ENCODE data around the gene C5orf46.

DNA sequence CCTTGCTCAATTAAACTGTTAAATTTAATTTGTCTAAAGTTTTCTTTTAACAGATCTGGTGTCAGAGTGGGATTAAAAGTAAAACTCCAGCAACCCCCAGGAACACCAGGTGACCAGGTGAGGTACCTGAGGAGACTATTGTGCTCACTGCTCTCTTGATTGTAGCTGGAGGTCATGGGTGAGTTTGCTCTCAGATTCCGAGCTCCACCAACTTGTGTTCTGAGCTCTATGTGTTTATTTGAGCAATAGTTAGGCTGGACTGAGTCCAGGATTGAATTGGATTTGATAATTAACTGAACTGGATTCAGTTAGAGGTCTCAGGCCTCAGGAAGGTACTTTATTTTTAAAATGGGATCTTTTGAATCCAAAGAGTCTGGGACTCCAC is 45.7 kb downstream of the C5orf46 start:
- no peak for TF ChIP-seq POLR2A (IDR thresholded peaks at IDR 0.05)
- TF ChIP-seq, protein P1, sequence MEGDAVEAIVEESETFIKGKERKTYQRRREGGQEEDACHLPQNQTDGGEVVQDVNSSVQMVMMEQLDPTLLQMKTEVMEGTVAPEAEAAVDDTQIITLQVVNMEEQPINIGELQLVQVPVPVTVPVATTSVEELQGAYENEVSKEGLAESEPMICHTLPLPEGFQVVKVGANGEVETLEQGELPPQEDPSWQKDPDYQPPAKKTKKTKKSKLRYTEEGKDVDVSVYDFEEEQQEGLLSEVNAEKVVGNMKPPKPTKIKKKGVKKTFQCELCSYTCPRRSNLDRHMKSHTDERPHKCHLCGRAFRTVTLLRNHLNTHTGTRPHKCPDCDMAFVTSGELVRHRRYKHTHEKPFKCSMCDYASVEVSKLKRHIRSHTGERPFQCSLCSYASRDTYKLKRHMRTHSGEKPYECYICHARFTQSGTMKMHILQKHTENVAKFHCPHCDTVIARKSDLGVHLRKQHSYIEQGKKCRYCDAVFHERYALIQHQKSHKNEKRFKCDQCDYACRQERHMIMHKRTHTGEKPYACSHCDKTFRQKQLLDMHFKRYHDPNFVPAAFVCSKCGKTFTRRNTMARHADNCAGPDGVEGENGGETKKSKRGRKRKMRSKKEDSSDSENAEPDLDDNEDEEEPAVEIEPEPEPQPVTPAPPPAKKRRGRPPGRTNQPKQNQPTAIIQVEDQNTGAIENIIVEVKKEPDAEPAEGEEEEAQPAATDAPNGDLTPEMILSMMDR (IDR thresholded peaks at IDR 0.05), result no peak
- TF ChIP-seq POLR2AphosphoS5 (IDR thresholded peaks at IDR 0.05), result no peak
